Body of pancreas (tissue), 4 donors: ENCODE measurements around the gene MED12L. TPM values are rescaled to one million over a fixed set of nuclear protein-coding genes. Genes with fewer than 3 reads are reported as not detected.
"Not testable (repeated sequence)": the region's sequence is repeated elsewhere in the genome, so short reads cannot be mapped to it uniquely, and the experiment has no call there.

Experiments used
- ATAC-seq: fragments of 150-250 bp; one replicate; pipeline ENCODE4 v1.9.1; 2016
- DNase-seq, 4 donors: peaks; one replicate each; pipeline ENCODE4 v3.0.0-alpha.2; 2019
- H3K27ac ChIP-seq, 4 donors: fragments of 200-600 bp; sonication (generic); 1 replicate in 3 of 4; 2 replicates in 1 of 4; pipeline versions ENCODE4 v1.5.1 to v1.6.1; 2016 to 2019; ENCODE audit warnings: mild to moderate bottlenecking in 1 of 4, mixed read lengths in 1 of 4, moderate library complexity in 1 of 4
- H3K27me3 ChIP-seq, 2 donors: fragments of 200-600 bp; sonication (generic); one replicate each; pipeline ENCODE4 v1.6.0; 2016; ENCODE audit warnings: mild to moderate bottlenecking in 1 of 2
- H3K36me3 ChIP-seq, 2 donors: fragments of 200-600 bp; sonication (generic); replicated peaks in 1 of 2; 2 replicates each; pipeline ENCODE4 v1.5.1; 2016; ENCODE audit warnings: low read depth in 2 of 2; ENCODE audit not compliant: insufficient read depth in 1 of 2
- H3K4me1 ChIP-seq: fragments of 200-600 bp; sonication (generic); one replicate; pipeline ENCODE4 v1.6.0; 2016
- H3K4me3 ChIP-seq, 2 donors: fragments of 200-600 bp; sonication (generic); 1 replicate in 1 of 2; 2 replicates in 1 of 2; pipeline ENCODE4 v1.5.1; 2016 to 2019
- H3K9me3 ChIP-seq, 3 donors: fragments of 200-600 bp; sonication (generic); 1 replicate in 2 of 3; 2 replicates in 1 of 3; pipeline ENCODE4 v1.5.1; 2016
- CTCF ChIP-seq, 7 experiments: fragments of 450-650 bp in 4 of 7; fragments of 200-600 bp in 3 of 7; sonication (generic) in 3 of 7; IDR thresholded peaks; one replicate each; pipeline ENCODE4 v1.5.1; 2016 to 2019; ENCODE audit warnings: antibody characterized with exemption in 7 of 7
- POLR2A ChIP-seq, 3 donors: fragments of 450-650 bp; IDR thresholded peaks; one replicate each; pipeline ENCODE4 v1.6.1; 2016; ENCODE audit warnings: antibody characterized with exemption in 3 of 3, mild to moderate bottlenecking in 2 of 3
- WGBS, 2 donors: methylation state at CpG; one replicate each; pipeline ENCODE4 v1.1.5; 2017; 5-methylcytosine and 5-hydroxymethylcytosine counted together
- intact Hi-C: fragments of 100-400 bp; cut with DNase I; formaldehyde crosslinking; loops from one replicate; pipeline ENCODE4 v1.15.1; 2023
- total RNA-seq, 2 donors: library from RNA; depleted of rRNA; stranded (reverse); fragments of >200 nt; gene quantifications; one replicate each; pipeline ENCODE4 v1.1.0, GENCODE V29; 2016

MED12L gene
- total RNA-seq, 2 donors from 2014 or later: 0.33 to 0.78 TPM

- Histone ChIP-seq H3K27ac (peak within 1 kb of the TSS in 1 of 4 donors; percentile 13), H3K9me3 (no peaks in the 10 kb centered on the region), H3K36me3 (no peaks in the 10 kb centered on the region), H3K4me3 (no peak within 1 kb of the TSS), H3K27me3 (no peaks in the 10 kb centered on the region), H3K4me1 (no peaks in the 10 kb centered on the region)
- 86 to 87% methylated on average over 4 of the region's 4 CpGs for WGBS, 2 donors
- no peak for TF ChIP-seq POLR2A (IDR thresholded peaks at IDR 0.05)
- no peak for TF ChIP-seq CTCF (IDR thresholded peaks at IDR 0.05)
- DNase-seq (no peak), ATAC-seq (no peak)
- intact Hi-C loops: no loop called here
Measured at GRCh38 chr3:151384741-151385174, 299.3 kb downstream of the MED12L start, which contains the start of gene P2RY12. Gene P2RY12, minus strand, starts transcription at chr3:151384753. Its CDS starts 45,908 bp downstream, at chr3:151338845.

GRCh38 chr3:151386056-151386455 is 300.6 kb downstream of the MED12L start:
- no peaks in the 10 kb centered on the region for H3K27me3 ChIP-seq
- no peaks in the 10 kb centered on the region for H3K9me3 ChIP-seq
- intact Hi-C loops: no loop called here
- DNase-seq (no peak), ATAC-seq (no peak)
- H3K4me1 ChIP-seq: no peaks in the 10 kb centered on the region
- TF ChIP-seq CTCF (IDR thresholded peaks at IDR 0.05): no peak
- no peak for TF ChIP-seq POLR2A (IDR thresholded peaks at IDR 0.05)
- no peak overlapping the region for H3K4me3 ChIP-seq
- no peaks in the 10 kb centered on the region for H3K36me3 ChIP-seq
- no peak overlapping the region for H3K27ac ChIP-seq
- 85 to 99% methylated on average over 4 of the region's 4 CpGs for WGBS, 2 donors

GRCh38 chr3:151387432-151387831 is 302.0 kb downstream of the MED12L start:
- intact Hi-C loops: no loop called here

GRCh38 chr3:151387842-151388241 is 302.4 kb downstream of the MED12L start:
- H3K27ac ChIP-seq: no peak overlapping the region
- H3K9me3 ChIP-seq: no peaks in the 10 kb centered on the region
- no peak for DNase-seq
- WGBS, 2 donors: 79 to 85% methylated on average over 9 of the region's 9 CpGs
- no peaks in the 10 kb centered on the region for H3K36me3 ChIP-seq
- ATAC-seq: no peak
- no peaks in the 10 kb centered on the region for H3K4me1 ChIP-seq
- no peak overlapping the region for H3K4me3 ChIP-seq
- no peak for TF ChIP-seq CTCF (IDR thresholded peaks at IDR 0.05)
- TF ChIP-seq POLR2A (IDR thresholded peaks at IDR 0.05): no peak
- intact Hi-C loops: no loop called here
- no peaks in the 10 kb centered on the region for H3K27me3 ChIP-seq

More at GRCh38 chr3:151387432-151387831, 302.0 kb downstream of the MED12L start:
- Histone ChIP-seq H3K27me3 (no peaks in the 10 kb centered on the region), H3K4me3 (no peak overlapping the region), H3K27ac (no peak overlapping the region), H3K4me1 (no peaks in the 10 kb centered on the region), H3K36me3 (no peaks in the 10 kb centered on the region), H3K9me3 (no peaks in the 10 kb centered on the region)
- TF ChIP-seq POLR2A (IDR thresholded peaks at IDR 0.05) (no peak), CTCF (IDR thresholded peaks at IDR 0.05) (no peak)
- DNase-seq: no peak
- WGBS, 2 donors: 74 to 87% methylated on average over 5 of the region's 5 CpGs
- no peak for ATAC-seq

GRCh38 chr3:151391720-151392119 is 306.3 kb downstream of the MED12L start:
- Histone ChIP-seq H3K36me3 (no peaks in the 10 kb centered on the region), H3K4me3 (no peak overlapping the region), H3K4me1 (no peaks in the 10 kb centered on the region), H3K27ac (no peak overlapping the region), H3K27me3 (no peaks in the 10 kb centered on the region), H3K9me3 (no peaks in the 10 kb centered on the region)
- 54 to 68% methylated on average over 2 of the region's 2 CpGs for WGBS, 2 donors
- intact Hi-C loops: no loop called here
- TF ChIP-seq POLR2A (IDR thresholded peaks at IDR 0.05) (no peak), CTCF (IDR thresholded peaks at IDR 0.05) (no peak)
- ATAC-seq (no peak), DNase-seq (no peak)

DNA sequence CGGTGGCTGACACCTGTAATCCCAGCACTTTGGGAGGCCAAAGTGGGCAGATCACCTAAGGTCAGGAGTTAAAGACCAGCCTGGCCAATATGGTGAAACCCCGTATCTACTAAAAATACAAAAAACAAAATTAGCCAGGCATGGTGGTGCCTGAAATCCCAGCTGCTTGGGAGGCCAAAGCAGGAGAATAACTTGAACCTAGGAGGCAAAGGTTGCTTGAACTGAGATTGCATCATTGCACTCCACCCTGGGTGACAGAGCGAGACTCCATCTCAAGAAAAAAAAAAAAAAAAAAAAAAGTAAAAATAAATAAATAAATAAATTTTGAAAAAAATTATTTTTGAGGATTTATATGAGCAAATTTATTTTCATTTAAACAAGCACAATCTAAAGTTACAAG is 306.7 kb downstream of the MED12L start:
- H3K4me1 ChIP-seq, ATAC-seq, H3K27ac ChIP-seq, H3K9me3 ChIP-seq, H3K27me3 ChIP-seq, DNase-seq, intact Hi-C loops, H3K36me3 ChIP-seq, H3K4me3 ChIP-seq: not testable (repeated sequence)
- 82 to 92% methylated on average over 3 of the region's 3 CpGs for whole genome bisulfite sequencing, 2 donors
